Osteocyte (in vitro differentiated cells): ENCODE results near the gene REC8. TPM values are rescaled to one million over a fixed set of nuclear protein-coding genes. Genes with fewer than 3 reads are reported as not detected.

Experiments used
- DNase-seq: peaks from one replicate; pipeline ENCODE4 v3.0.0; 2021; ENCODE audit warnings: mixed read lengths; ENCODE audit not compliant: unreplicated experiment; ENCODE audit errors: extremely low spot score
- H3K27ac Mint-ChIP-seq: one replicate; pipeline ENCODE4 v1.8.0; 2021; ENCODE audit warnings: mild to moderate bottlenecking, mixed read lengths; ENCODE audit not compliant: unreplicated experiment
- H3K27me3 Mint-ChIP-seq: one replicate; pipeline ENCODE4 v1.8.0; 2021; ENCODE audit warnings: mixed read lengths; ENCODE audit not compliant: unreplicated experiment
- H3K36me3 Mint-ChIP-seq: one replicate; pipeline ENCODE4 v1.8.0; 2021; ENCODE audit warnings: mixed read lengths; ENCODE audit not compliant: unreplicated experiment
- H3K4me1 Mint-ChIP-seq: one replicate; pipeline ENCODE4 v1.8.0; 2021; ENCODE audit warnings: mixed read lengths; ENCODE audit not compliant: unreplicated experiment
- H3K4me3 Mint-ChIP-seq: one replicate; pipeline ENCODE4 v1.8.0; 2021; ENCODE audit warnings: mild to moderate bottlenecking, moderate library complexity, mixed read lengths; ENCODE audit not compliant: unreplicated experiment
- H3K9me3 Mint-ChIP-seq: one replicate; pipeline ENCODE4 v1.8.0; 2021; ENCODE audit warnings: mixed read lengths; ENCODE audit not compliant: unreplicated experiment
- total RNA-seq: library from RNA; stranded (reverse); gene quantifications from 2 replicates; pipeline ENCODE4 v1.2.1, GENCODE V29; 2021
- TF ChIP-seq, protein P1 (sequence below): fragments of 200-600 bp; sonication (generic); IDR thresholded peaks from 2 replicates; pipeline ENCODE4 v1.5.0; 2021; ENCODE audit warnings: antibody characterized with exemption, mild to moderate bottlenecking, moderate library complexity

The REC8 gene
- total RNA-seq, 1 donor from 2014 or later = 8.1 TPM

DNA sequence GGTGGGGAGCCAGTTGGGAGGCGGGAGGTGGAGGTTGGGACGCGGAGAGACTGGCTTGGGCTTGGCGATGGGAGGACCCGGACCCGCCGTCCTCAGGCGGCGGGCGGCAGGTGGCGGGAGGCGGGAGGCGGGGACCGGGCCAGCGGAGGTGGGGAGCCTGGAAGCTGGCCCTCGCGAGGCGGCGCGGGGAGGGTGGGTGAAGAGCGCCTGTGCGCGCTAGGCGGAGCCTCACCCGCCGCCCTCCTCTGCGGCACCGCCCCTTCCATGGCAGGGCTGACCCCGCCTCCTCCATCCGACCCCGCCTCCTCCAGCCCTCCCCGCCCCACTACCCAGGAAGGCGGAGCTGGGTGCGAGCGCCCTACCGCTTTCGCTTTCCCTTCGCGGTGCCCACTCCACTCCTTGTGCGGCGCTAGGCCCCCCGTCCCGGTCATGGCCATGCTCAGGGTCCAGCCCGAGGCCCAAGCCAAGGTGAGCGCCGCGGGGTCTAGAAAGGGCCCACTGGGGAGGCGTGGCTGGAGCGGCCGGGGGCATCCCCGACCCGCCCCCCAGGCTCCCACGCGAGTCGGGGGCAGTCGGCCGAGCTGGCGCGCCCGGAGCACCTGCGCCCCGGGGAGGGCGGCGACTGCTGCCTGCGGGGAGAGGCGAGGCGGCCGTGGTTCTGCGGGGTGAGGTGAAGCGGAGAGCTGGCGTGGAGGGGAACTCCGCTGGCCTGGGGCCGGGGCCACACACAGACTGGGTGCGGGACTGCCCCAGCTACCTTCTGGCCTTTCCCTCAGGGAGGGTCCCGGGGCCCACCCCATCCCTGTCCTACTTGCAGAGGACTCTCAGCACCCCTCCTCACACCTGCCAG lies 35.8 kb upstream of the REC8 start, which contains the start of gene PSME1:
TSS of gene PSME1 (plus strand) at position 361 of the 850 bp plus-strand sequence. CDS start at position 430, 69 bp downstream.
- H3K4me1 Mint-ChIP-seq = peaks cover 28% of the 10 kb centered on the region
- H3K36me3 Mint-ChIP-seq = peaks cover 19% of the 10 kb centered on the region
- TF ChIP-seq, protein P1, sequence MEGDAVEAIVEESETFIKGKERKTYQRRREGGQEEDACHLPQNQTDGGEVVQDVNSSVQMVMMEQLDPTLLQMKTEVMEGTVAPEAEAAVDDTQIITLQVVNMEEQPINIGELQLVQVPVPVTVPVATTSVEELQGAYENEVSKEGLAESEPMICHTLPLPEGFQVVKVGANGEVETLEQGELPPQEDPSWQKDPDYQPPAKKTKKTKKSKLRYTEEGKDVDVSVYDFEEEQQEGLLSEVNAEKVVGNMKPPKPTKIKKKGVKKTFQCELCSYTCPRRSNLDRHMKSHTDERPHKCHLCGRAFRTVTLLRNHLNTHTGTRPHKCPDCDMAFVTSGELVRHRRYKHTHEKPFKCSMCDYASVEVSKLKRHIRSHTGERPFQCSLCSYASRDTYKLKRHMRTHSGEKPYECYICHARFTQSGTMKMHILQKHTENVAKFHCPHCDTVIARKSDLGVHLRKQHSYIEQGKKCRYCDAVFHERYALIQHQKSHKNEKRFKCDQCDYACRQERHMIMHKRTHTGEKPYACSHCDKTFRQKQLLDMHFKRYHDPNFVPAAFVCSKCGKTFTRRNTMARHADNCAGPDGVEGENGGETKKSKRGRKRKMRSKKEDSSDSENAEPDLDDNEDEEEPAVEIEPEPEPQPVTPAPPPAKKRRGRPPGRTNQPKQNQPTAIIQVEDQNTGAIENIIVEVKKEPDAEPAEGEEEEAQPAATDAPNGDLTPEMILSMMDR = no peak
- H3K27me3 Mint-ChIP-seq = no peaks in the 10 kb centered on the region
- peak within 1 kb of the TSS; percentile 81 for H3K27ac Mint-ChIP-seq
- no peaks in the 10 kb centered on the region for H3K9me3 Mint-ChIP-seq
- DNase-seq = peak; percentile 97
- H3K4me3 Mint-ChIP-seq = peak within 1 kb of the TSS; percentile 79

DNA sequence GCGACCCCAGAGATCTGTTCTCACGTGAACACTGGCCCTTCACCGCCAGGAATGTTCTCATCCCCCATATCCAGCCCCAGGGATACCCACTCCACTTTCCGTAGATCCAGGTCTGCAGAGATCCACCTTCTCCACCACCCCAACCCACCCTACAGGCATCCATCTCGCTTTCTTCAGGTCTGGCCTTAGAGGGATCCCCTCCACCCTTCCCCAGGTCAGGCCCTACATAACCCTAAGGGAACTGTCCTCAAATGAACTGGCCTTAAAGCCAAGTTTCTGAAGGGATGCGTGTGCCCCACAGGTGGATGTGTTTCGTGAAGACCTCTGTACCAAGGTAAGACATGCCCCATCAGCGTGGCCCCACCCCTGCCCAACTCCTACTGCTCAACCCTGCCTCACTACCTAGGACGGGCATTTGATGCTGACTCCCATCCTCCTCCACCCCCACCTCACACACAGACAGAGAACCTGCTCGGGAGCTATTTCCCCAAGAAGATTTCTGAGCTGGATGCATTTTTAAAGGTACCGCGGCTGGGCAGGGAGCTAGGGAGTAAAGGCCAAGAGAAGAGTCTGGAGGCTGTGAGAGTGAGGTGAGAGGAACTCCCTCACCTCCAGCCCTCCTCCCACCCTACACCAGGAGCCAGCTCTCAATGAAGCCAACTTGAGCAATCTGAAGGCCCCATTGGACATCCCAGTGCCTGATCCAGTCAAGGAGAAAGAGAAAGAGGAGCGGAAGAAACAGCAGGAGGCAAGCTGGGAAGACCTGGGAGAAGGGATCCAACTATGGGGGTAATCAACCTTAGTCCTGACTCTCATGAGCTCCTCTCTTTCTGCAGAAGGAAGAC lies 35.0 kb upstream of the REC8 start:
- H3K4me1 Mint-ChIP-seq = peaks cover 29% of the 10 kb centered on the region
- peak overlapping the region; percentile 79 for H3K4me3 Mint-ChIP-seq
- TF ChIP-seq, protein P1 = no peak
- peaks cover 19% of the 10 kb centered on the region for H3K36me3 Mint-ChIP-seq
- no peaks in the 10 kb centered on the region for H3K27me3 Mint-ChIP-seq
- peak overlapping the region; percentile 81 for H3K27ac Mint-ChIP-seq
- no peak for DNase-seq
- no peaks in the 10 kb centered on the region for H3K9me3 Mint-ChIP-seq

DNA sequence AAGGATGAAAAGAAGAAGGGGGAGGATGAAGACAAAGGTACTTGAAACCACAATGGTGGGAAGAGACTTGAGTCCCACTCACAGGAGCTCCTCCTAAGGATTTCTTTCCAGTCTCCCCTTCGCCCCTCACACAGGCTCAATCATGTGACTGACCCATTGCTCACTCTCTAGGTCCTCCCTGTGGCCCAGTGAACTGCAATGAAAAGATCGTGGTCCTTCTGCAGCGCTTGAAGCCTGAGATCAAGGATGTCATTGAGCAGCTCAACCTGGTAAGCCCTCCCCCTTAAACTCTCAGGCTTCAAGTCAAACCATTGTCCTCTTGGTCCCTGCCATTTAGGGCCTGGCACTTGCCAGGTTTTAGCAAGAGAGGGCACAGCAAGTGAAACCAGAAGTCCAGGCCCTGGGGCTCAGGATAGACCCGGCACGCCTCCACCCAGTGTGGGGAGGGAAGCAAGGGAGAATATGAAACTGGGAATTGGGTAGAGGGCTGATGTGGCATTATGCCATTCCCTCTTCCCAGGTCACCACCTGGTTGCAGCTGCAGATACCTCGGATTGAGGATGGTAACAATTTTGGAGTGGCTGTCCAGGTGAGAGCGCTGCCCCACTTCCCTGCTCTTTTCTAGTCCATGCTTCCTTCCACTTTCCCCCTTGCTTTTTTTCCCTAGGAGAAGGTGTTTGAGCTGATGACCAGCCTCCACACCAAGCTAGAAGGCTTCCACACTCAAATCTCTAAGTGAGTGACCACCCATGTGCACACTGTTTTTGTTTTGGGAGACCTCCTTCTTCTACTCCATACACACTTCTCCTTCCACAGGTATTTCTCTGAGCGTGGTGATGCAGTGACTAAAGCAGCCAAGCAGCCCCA lies 34.1 kb upstream of the REC8 start:
- TF ChIP-seq, protein P1 = no peak

DNA sequence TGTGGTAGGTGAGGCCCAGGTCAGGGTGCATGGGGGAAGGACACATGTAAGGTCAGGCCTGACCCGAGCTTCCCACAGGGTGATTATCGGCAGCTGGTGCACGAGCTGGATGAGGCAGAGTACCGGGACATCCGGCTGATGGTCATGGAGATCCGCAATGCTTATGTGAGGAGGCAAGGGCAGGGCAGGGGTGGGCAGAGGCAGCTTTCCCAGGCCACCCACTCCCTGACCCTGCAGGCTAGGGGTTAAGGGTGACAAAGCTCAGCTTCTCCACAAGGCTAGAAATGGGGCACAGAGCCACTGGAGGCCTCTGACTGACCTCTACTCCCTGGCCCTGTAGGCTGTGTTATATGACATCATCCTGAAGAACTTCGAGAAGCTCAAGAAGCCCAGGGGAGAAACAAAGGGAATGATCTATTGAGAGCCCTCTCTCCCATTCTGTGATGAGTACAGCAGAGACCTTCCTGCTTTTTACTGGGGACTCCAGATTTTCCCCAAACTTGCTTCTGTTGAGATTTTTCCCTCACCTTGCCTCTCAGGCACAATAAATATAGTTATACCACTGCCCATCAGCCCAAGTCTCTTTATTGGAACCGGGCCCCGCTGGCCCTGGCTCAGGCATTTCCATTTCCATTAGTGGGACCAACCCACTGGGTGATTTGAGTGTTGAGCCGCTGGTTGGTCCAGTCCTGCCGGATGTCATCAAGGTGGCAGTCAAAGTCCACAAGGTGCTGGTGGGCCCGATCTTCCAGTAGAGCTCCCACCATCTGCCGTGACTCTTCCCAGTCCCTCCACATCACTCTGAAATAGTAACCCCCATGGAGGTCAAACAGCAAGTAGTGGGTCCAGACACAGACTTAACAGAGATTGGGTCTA lies 33.2 kb upstream of the REC8 start:
- Mint-ChIP-seq H3K4me1 (peaks cover 34% of the 10 kb centered on the region), H3K27me3 (no peaks in the 10 kb centered on the region), H3K4me3 (no peak overlapping the region), H3K36me3 (peaks cover 19% of the 10 kb centered on the region), H3K9me3 (no peaks in the 10 kb centered on the region), H3K27ac (peak overlapping the region; percentile 41)
- TF ChIP-seq, protein P1 = no peak
- DNase-seq = no peak

More for the DNA sequence above, 34.1 kb upstream of the REC8 start:
- peak overlapping the region; percentile 79 for H3K4me3 Mint-ChIP-seq
- no peak for DNase-seq
- no peaks in the 10 kb centered on the region for H3K27me3 Mint-ChIP-seq
- no peaks in the 10 kb centered on the region for H3K9me3 Mint-ChIP-seq
- peaks cover 19% of the 10 kb centered on the region for H3K36me3 Mint-ChIP-seq
- H3K4me1 Mint-ChIP-seq = peaks cover 33% of the 10 kb centered on the region
- H3K27ac Mint-ChIP-seq = peak overlapping the region; percentile 81
